Lung (tissue), 12 donors: ENCODE data around the gene DUS2. TPM values are rescaled to one million over a fixed set of nuclear protein-coding genes. Genes with fewer than 3 reads are reported as not detected.
A peak's percentile ranks its signal among the peaks of the same experiment; 100 is the strongest.
"Not testable (repeated sequence)": the region's sequence is repeated elsewhere in the genome, so short reads cannot be mapped to it uniquely, and the experiment has no call there.

Source experiments
- ATAC-seq: fragments of 200-7000 bp; cut with Tn5 transposase; one replicate; pipeline ENCODE4 v1.9.1; 2020; ENCODE audit warnings: moderate number of reproducible peaks; ENCODE audit not compliant: insufficient read depth, low FRiP score
- DNase-seq, 3 donors: peaks; one replicate each; pipeline ENCODE4 v3.0.0-alpha.2; 2013 to 2017
- H3K27ac ChIP-seq, 2 donors: one replicate each; pipeline ENCODE4 v1.5.1; 2013; ENCODE audit warnings: mild to moderate bottlenecking in 2 of 2, moderate library complexity in 2 of 2, control low read depth in 1 of 2, inconsistent platforms in 1 of 2, low read depth in 1 of 2, low read length in 1 of 2
- H3K27me3 ChIP-seq, 3 donors: one replicate each; pipeline ENCODE4 v1.5.1; 2013; ENCODE audit warnings: low read length in 2 of 3; ENCODE audit not compliant: control insufficient read depth in 3 of 3, insufficient read depth in 3 of 3
- H3K36me3 ChIP-seq, 4 donors: one replicate each; pipeline ENCODE4 v1.5.1; 2013; ENCODE audit warnings: low read length in 4 of 4, mild to moderate bottlenecking in 1 of 4, moderate library complexity in 1 of 4; ENCODE audit not compliant: control insufficient read depth in 4 of 4, insufficient read depth in 4 of 4
- H3K4me1 ChIP-seq, 5 donors: one replicate each; pipeline ENCODE4 v1.5.1; 2013; ENCODE audit warnings: low read length in 5 of 5, mild to moderate bottlenecking in 2 of 5, moderate library complexity in 1 of 5; ENCODE audit not compliant: control insufficient read depth in 5 of 5, insufficient read depth in 5 of 5
- H3K4me3 ChIP-seq: one replicate; pipeline ENCODE4 v1.5.1; 2013; ENCODE audit warnings: mild to moderate bottlenecking, control low read depth, moderate library complexity
- H3K9ac ChIP-seq, 2 donors: one replicate each; pipeline ENCODE4 v1.5.1; 2013; ENCODE audit warnings: low read length in 2 of 2, control low read depth in 1 of 2; ENCODE audit not compliant: insufficient read depth in 1 of 2
- H3K9me3 ChIP-seq, 4 donors: one replicate each; pipeline ENCODE4 v1.5.1; 2013; ENCODE audit warnings: low read length in 3 of 4, mild to moderate bottlenecking in 1 of 4, moderate library complexity in 1 of 4; ENCODE audit not compliant: control insufficient read depth in 4 of 4, insufficient read depth in 3 of 4
- CTCF ChIP-seq: IDR thresholded peaks from 2 replicates; pipeline ENCODE4 v1.5.1; 2012; ENCODE audit warnings: mild to moderate bottlenecking; ENCODE audit errors: control extremely low read depth, extremely low read depth
- WGBS, 2 donors: extraction: QIAGEN DNeasy Blood & Tissue Kit; methylation state at CpG; one replicate each; pipeline ENCODE4 v1.1.7; 2013; 5-methylcytosine and 5-hydroxymethylcytosine counted together
- polyA plus RNA-seq, 2 donors: library from polyadenylated mRNA; stranded (reverse); fragments of 200-250 nt; gene quantifications; one replicate each; pipeline ENCODE4 v1.2.1, GENCODE V29; 2013
- total RNA-seq, 2 donors: library from RNA; depleted of rRNA in 1 of 2; stranded (reverse); fragments of >200 nt in 1 of 2; gene quantifications; one replicate each; pipeline ENCODE4 v1.2.1, GENCODE V29; 2014 to 2021
- donor health status: control.
- donor health status: control.
- donor health status: Bipolar disorder and iron deficiency.
- donor health status: healthy.
- donor health status: DM: yes; HTN: yes; CAD: no.

DUS2 gene
- total and polyA plus RNA-seq, 4 donors, result 8.1 to 17.1 (median 13.7) TPM

DNA sequence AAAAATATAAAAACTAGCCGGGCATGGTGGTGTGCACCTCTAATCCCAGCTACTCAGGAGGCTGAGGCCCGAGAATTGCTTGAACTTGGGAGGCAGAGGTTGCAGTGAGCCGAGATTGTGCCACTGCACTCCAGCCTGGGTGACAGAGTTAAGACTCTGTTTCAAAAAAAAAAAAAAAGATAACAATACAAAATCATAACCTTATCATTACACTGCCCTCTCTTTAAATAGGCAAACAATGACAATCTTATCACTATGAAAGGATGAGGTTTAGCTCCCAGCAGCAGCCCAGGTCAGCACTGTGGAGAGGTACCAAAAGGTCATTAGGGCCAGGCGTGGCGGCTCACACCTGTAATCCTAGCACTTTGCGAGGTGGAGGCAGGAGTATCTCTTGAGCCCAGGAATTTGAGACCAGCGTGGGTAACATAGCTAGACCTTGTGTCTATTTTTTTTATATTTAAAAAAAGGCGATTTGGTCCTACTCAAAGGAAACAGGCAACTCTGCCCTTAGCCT, 3.9 kb upstream of the DUS2 start:
- Histone ChIP-seq H3K27ac (no peak overlapping the region), H3K27me3 (no peaks in the 10 kb centered on the region), H3K9ac (no peak overlapping the region), H3K36me3 (peaks cover 0 to 6% (median 2%) of the 10 kb centered on the region in 4 donors), H3K4me3 (no peak overlapping the region), H3K9me3 (no peaks in the 10 kb centered on the region), H3K4me1 (peaks cover 7 to 14% (median 9%) of the 10 kb centered on the region in 5 donors)
- no peak for DNase-seq
- 77 to 87% methylated on average over 8 of the region's 8 CpGs for WGBS, 2 donors
- ATAC-seq, result no peak
- TF ChIP-seq CTCF, result no peak

GRCh38 chr16:68021490-68021889, 1.6 kb upstream of the DUS2 start:
- DNase-seq, result no peak
- no peak for TF ChIP-seq CTCF
- Histone ChIP-seq H3K27me3 (no peaks in the 10 kb centered on the region), H3K36me3 (peaks cover 0 to 11% (median 3%) of the 10 kb centered on the region in 4 donors), H3K27ac (no peak overlapping the region), H3K9me3 (no peaks in the 10 kb centered on the region), H3K9ac (no peak overlapping the region), H3K4me1 (peaks cover 7 to 16% (median 9%) of the 10 kb centered on the region in 5 donors), H3K4me3 (no peak overlapping the region)
- WGBS, 2 donors, result 92 to 97% methylated on average over 10 of the region's 10 CpGs
- ATAC-seq, result no peak

DNA sequence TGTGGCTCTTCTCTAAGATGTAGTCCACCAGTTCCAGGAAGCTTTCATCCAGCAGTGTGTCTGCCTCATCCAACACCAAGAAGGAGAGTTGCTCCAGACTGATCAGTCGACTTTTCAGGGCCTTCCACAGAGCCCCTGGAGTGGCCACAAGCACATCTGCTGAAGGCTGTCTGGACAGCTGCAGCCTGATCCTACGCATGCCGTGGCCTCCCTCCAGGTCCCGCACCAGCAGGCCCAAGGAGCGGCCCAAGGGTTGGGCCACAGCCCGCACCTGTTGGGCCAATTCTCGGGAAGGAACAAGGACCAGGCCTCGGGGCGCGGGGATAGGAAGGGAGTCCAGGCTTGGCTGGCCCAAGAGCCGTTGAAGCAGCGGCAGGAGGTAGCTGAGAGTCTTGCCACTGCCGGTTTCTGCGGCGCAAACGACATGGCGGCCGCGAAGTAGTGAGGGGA, 781 bp upstream of the DUS2 start:
- peak overlapping the region; percentile 73 to 74 for H3K27ac ChIP-seq
- peaks cover 0 to 14% (median 5%) of the 10 kb centered on the region in 4 donors for H3K36me3 ChIP-seq
- WGBS, 2 donors, result 9 to 12% methylated on average over 19 of the region's 19 CpGs
- peak overlapping the region; percentile 38 to 87 for H3K9ac ChIP-seq
- H3K4me1 ChIP-seq, result peaks cover 7 to 16% (median 9%) of the 10 kb centered on the region in 5 donors
- peak overlapping the region; percentile 98 for H3K4me3 ChIP-seq
- TF ChIP-seq CTCF, result no peak
- no peaks in the 10 kb centered on the region for H3K27me3 ChIP-seq
- DNase-seq, result no peak
- peak; percentile 3 for ATAC-seq
- H3K9me3 ChIP-seq, result no peaks in the 10 kb centered on the region

GRCh38 chr16:68028996-68029395, 5.9 kb downstream of the DUS2 start:
- Histone ChIP-seq H3K4me3 (no peak overlapping the region), H3K4me1 (peaks cover 0 to 4% (median 0%) of the 10 kb centered on the region in 5 donors), H3K9ac (no peak overlapping the region), H3K27ac (no peak overlapping the region), H3K9me3 (no peaks in the 10 kb centered on the region), H3K36me3 (peaks cover 0 to 15% (median 9%) of the 10 kb centered on the region in 4 donors), H3K27me3 (no peaks in the 10 kb centered on the region)
- ATAC-seq, result no peak
- DNase-seq, result no peak
- WGBS, 2 donors, result 95 to 97% methylated on average over 3 of the region's 3 CpGs
- TF ChIP-seq CTCF, result no peak

DNA sequence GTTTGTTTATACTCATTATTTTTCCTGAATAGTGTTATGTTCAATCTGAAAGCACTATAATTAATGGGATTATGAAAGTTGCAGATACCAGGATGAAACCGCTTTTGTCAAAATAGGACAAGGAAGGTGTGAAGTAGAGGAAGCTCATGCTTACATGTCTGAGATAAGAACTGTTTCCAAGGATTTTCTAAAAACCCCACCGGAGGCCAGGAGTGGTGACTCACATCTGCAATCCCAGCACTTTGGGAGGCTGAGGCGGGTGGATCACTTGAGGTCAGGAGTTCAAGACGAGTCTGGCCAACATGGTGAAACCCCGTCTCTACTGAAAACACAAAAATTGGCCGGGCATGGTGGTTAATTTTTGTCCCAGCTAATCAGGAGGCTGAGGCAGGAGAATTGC, 7.0 kb downstream of the DUS2 start:
- H3K9ac ChIP-seq, H3K27me3 ChIP-seq, H3K27ac ChIP-seq, H3K9me3 ChIP-seq, H3K4me1 ChIP-seq, DNase-seq, H3K4me3 ChIP-seq, ATAC-seq: not testable (repeated sequence)
- peaks cover 0 to 15% (median 9%) of the 10 kb centered on the region in 4 donors for H3K36me3 ChIP-seq
- WGBS, 2 donors, result 73 to 87% methylated on average over 6 of the region's 6 CpGs
